Stimulated activated CD4-positive, alpha-beta T cell treated with anti-CD3 and anti-CD28 coated beads, Interleukin-12 subunit alpha, Interleukin-12 subunit beta, amount 100 ng/mL, for 48 hours (primary cell): Measurements from ENCODE around the gene MAP3K7.

Experiments
- DNase-seq, 3 donors: peaks; one replicate each; pipeline ENCODE4 v3.0.0-alpha.2; 2020; ENCODE audit warnings: low read depth in 2 of 3, low spot score in 1 of 3

Gene MAP3K7

GRCh38 chr6:90484385-90484784 lies 102.5 kb downstream of the MAP3K7 start:
- no peak for DNase-seq

- no peak for DNase-seq
Measured at GRCh38 chr6:90483956-90484355, 102.9 kb downstream of the MAP3K7 start.

DNA sequence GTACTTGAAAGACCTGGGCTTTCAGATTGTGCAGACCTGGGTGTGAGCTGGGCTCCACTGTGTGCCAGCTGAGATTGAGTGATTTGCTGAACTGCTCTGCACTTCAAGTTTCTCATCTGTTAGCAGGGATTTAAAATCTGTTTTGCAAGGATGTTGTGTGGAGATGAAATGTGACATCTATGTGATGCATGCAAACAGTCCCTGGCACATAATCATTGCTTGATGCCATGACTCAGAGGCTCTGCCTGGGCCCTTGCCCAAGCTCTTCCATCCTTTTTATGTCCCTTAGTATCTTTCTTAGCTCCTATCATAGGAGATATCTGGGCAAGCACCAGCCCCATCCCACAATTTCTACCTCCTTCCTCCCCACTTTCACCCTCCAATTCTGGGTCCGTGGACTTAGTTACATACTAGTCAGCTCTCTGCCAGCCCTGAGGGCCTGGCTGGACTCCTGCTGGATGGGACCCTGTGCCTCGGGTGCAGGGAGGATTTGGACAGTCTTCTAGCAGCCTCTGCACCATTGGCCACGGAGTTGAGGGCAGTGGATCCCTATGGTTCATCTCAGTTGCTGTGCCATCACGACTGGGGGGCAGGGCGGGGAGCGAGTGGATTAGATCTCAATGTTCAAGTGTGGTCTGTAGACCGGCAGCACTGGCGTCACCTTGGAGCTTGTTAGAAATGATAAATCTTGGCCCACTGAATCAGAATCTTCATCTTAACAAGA lies 103.6 kb downstream of the MAP3K7 start:
- no peak for DNase-seq

DNA sequence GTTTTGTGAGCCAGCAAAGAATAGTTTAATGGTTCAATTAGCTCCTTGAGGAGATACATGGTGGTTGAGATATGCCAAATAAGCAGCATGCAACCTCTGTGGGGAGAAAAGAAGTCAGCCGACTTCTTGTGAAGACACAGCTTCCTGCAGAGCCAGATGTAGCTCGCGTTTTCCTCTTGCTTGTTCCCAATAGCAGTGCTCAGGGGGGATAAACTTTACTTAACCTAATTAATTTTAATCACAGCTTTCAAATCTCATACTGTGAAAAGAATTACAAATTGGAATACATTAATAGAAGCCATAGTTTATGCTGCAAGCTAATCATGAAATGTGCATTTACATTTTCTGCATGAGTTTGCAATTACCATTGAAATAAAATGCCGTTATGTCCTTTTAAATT lies 106.2 kb downstream of the MAP3K7 start:
- no peak for DNase-seq

GRCh38 chr6:90479603-90479926 lies 107.3 kb downstream of the MAP3K7 start:
- DNase-seq: no peak

DNA sequence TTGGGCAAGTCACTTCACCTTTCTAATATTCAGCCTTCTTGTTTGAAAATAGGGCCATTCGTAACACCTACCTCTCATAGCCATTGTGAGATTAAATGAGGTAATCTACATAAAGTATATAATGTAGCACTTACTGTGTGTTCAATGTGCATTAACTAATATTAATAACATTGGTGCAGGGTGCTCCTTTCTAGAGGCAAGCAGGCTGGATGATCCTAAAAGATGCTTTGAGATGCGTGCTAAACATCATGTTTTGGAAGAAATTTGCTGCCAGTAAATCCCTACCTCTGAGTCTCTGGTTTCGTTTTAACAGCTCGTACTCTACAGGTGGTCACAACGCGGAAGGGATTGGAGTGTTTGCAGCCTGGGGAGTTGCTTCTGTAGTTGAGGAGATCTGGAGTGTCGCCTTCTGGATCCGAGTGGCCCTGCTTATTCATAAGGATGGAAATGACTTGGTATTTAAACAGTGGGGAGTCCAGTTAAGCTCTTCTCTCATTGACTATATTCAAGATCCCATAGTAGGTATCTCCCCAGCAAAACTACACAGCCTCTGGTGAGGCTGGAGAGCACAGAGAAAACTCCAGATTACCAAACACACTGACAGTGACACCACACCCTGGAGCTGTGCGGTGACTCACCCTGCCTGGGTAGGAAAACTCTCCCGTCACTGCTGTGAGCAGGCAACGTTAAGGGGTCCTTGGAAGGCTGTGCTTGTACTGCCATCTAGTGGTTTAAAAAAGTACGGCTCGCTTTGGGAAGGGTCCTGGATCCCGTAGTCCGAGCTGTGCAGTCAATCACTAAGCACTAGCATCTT lies 107.9 kb downstream of the MAP3K7 start:
- DNase-seq: peak; percentile 78 to 94 (median 80)

DNA sequence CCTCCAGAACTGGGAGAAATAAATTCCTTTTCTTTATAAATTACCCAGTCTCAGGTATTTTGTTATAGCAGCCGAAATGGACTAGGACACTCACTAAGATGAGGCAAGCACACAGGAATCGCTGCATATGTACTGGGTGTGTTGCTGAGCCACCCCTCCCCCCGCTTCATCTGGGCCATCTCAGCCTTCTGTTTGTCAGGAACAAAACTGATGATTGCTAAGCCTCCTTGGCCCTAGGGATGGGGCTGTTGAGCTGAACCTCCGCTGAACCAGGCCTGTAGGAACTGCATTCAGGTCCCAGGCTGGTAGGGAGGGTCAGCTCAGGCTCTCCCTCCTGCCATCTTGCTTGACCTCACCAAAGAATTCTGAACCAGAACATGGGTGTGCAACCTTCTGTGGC lies 108.6 kb downstream of the MAP3K7 start:
- DNase-seq: no peak

- DNase-seq: no peak
Measured at GRCh38 chr6:90477366-90477765, 109.5 kb downstream of the MAP3K7 start.

DNA sequence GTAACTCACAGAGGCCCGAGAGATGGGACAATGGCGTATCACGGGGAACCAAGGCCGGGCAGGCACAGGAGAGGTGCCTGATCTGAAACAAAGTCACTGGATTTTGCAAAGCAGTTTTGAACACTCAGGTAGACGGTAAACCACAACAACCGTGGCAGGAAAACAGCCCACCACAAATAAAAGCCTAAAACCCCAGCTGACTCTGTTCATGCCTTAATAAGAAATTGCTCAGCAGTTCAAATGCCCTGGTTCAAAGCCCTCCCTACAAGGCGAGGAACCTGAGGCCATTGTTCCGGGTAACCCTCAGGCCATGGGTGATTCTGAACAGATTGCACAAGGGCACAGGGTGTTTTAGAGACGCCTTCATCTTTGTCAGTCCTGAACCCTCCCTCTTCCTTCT lies 114.2 kb downstream of the MAP3K7 start:
- DNase-seq: no peak

GRCh38 chr6:90471263-90471662 lies 115.6 kb downstream of the MAP3K7 start:
- no peak for DNase-seq

GRCh38 chr6:90469906-90470305 lies 117.0 kb downstream of the MAP3K7 start:
- no peak for DNase-seq

DNA sequence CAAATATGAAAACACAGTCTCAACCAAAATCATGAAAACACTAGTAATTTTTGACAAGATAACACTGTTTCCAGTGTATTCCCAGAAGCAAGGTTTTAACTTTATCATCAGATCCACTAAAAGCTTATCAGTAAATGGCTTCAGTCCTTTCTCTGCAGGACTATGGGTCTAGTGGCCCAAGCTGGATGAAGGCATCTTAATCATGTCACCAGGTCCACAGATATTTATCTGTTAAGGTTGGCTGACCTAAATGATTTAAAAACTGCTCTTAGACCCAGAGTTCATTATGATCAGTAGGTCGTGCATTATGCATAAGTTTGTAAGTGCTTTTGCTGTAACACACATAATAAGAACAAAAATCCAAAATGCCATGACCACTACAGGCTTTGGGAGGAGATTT lies 118.0 kb downstream of the MAP3K7 start:
- DNase-seq: no peak

DNA sequence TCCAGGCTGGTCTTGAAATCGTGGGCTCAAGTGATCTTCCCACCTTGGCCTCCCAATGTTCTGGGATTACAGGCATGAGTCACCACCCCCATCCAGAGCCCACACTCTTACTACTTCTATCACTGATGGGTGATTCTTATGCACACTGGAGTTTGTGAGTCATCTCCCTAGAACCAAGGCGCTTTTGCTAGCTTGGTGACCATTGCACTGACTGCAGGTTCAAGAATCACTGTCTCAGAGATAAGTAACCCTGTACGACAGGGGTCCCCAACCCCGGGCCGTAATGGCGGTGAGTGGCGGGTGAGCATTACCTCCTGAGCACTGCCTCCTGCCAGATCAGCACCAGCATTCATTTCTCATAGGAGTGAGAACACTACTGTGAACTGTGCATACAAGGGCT lies 118.8 kb downstream of the MAP3K7 start:
- DNase-seq: no peak

GRCh38 chr6:90467546-90467945 lies 119.3 kb downstream of the MAP3K7 start:
- DNase-seq: no peak

DNA sequence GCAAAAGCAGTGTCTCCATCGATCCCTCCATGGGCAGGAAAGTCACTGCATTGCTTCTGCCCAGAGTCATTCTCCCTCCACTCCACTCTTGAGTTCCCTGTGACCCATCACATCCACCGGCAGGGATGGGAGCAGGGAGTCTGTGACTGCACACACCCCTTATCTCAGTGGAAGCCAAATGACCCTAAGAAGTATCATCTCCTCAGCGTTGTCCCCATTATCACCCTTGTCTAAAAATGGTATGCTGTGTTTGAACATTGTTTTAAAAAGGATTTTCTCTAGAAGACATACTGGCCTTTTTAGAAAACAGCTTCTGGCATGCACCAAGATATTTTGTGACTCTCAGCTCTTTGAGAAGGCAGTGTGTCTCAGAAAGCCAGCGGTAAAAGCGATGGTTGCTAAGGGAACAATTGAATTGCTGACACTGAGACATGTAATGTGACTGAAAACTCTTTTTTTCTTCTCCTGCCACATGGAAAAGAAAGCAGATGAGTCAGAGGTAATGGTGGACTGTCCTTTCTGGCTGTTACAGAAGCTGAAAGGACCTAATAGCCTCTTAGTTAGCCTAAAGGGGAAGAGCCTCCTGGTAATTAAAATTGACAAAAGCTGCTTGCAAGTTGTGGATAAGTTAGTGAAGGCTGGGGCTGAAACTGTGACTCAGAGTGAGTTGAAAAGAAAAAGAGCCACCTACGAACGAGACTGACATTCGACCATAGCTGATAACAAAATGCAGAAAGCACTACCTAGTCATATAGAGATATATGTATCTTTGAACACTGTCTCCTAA lies 120.5 kb downstream of the MAP3K7 start:
- no peak for DNase-seq

- DNase-seq: no peak
Measured at GRCh38 chr6:90465686-90466085, 121.2 kb downstream of the MAP3K7 start.

- DNase-seq: no peak
Measured at GRCh38 chr6:90464507-90464906, 122.4 kb downstream of the MAP3K7 start.

DNA sequence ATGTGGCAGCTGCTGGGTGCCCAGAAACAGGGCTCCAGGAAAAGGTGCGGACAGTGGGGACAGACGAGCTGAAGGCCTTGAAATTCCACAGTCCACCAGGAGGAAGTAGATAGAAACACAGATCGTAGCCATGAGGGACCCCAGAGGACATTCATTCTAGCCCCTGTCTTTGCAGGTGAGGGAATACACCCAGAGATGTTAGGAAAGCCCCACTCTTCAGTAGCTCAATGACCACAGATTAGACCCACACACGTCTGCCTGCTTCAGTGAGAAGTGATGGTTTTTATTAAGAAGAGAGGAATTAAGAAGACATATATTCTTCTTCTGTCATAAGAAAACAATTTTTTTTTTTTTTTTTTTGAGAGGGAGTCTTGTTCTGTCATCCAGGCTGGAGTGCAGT lies 123.0 kb downstream of the MAP3K7 start:
- DNase-seq: no peak
